CD14-positive monocyte (primary cell): ENCODE data around the gene PRDM8. TPM values are rescaled to one million over a fixed set of nuclear protein-coding genes. Genes with fewer than 3 reads are reported as not detected.

Source experiments
- DNase-seq, 3 donors: peaks; one replicate each; pipeline ENCODE4 v3.0.0-alpha.2; 2011 to 2022
- H2AFZ ChIP-seq: 2 replicates; pipeline ENCODE4 v1.6.0; 2012; ENCODE audit warnings: mild to moderate bottlenecking, low read depth, low read length, inconsistent platforms; ENCODE audit not compliant: insufficient read depth, poor library complexity, severe bottlenecking
- H3K27ac ChIP-seq, 2 donors: 1 replicate in 1 of 2; 2 replicates in 1 of 2; pipeline ENCODE4 v1.5.1; 2012 to 2013; ENCODE audit warnings: low read length in 2 of 2, control low read depth in 1 of 2, inconsistent platforms in 1 of 2, low read depth in 1 of 2, mild to moderate bottlenecking in 1 of 2
- H3K27me3 ChIP-seq, 2 donors: one replicate each; pipeline versions ENCODE4 v1.6.0 to v1.6.1; 2011 to 2013; ENCODE audit warnings: low read length in 2 of 2; ENCODE audit not compliant: control insufficient read depth in 2 of 2, insufficient read depth in 2 of 2
- H3K36me3 ChIP-seq, 2 donors: replicated peaks in 1 of 2; 1 replicate in 1 of 2; 2 replicates in 1 of 2; pipeline versions ENCODE4 v1.5.1 to v1.6.1; 2012 to 2013; ENCODE audit warnings: low read length in 2 of 2, control low read depth in 1 of 2, inconsistent platforms in 1 of 2, mild to moderate bottlenecking in 1 of 2; ENCODE audit not compliant: insufficient read depth in 2 of 2, control insufficient read depth in 1 of 2
- H3K4me1 ChIP-seq, 2 donors: 1 replicate in 1 of 2; 2 replicates in 1 of 2; pipeline versions ENCODE4 v1.5.1 to v1.6.1; 2012 to 2013; ENCODE audit warnings: low read length in 2 of 2, control low read depth in 1 of 2, inconsistent platforms in 1 of 2, mild to moderate bottlenecking in 1 of 2, moderate library complexity in 1 of 2; ENCODE audit not compliant: insufficient read depth in 2 of 2, control insufficient read depth in 1 of 2
- H3K4me2 ChIP-seq: replicated peaks from 2 replicates; pipeline ENCODE3; 2012; ENCODE audit warnings: low read length, moderate library complexity, mild to moderate bottlenecking; ENCODE audit not compliant: poor library complexity, severe bottlenecking; ENCODE audit errors: extremely low read depth
- H3K4me3 ChIP-seq, 3 experiments: fragments of 200-600 bp in 1 of 3; sonication (generic) in 1 of 3; replicated peaks in 1 of 3; 1 replicate in 2 of 3; 2 replicates in 1 of 3; pipeline ENCODE4 v1.5.1; 2011 to 2013; ENCODE audit warnings: low read length in 3 of 3, mild to moderate bottlenecking in 3 of 3, control low read depth in 2 of 3, low read depth in 2 of 3, inconsistent platforms in 1 of 3, moderate library complexity in 1 of 3
- H3K79me2 ChIP-seq: 2 replicates; pipeline ENCODE4 v1.6.0; 2012; ENCODE audit warnings: mild to moderate bottlenecking, control low read depth, inconsistent platforms, low read length, moderate library complexity; ENCODE audit not compliant: insufficient read depth
- H3K9ac ChIP-seq: 2 replicates; pipeline ENCODE4 v1.6.0; 2017; ENCODE audit warnings: low read length, mild to moderate bottlenecking; ENCODE audit not compliant: insufficient read depth, poor library complexity, severe bottlenecking
- H3K9me3 ChIP-seq, 2 donors: replicated peaks in 1 of 2; 1 replicate in 1 of 2; 2 replicates in 1 of 2; pipeline versions ENCODE4 v1.5.1 to v1.6.1; 2012 to 2013; ENCODE audit warnings: low read length in 2 of 2, control low read depth in 1 of 2; ENCODE audit not compliant: control insufficient read depth in 1 of 2, insufficient read depth in 1 of 2
- H4K20me1 ChIP-seq: 2 replicates; pipeline ENCODE4 v1.6.0; 2012; ENCODE audit warnings: mild to moderate bottlenecking, low read length, control low read depth, moderate library complexity; ENCODE audit not compliant: insufficient read depth
- H3K27ac Mint-ChIP-seq, 7 donors: one replicate each; pipeline ENCODE4 v1.8.0; 2020; ENCODE audit warnings: mild to moderate bottlenecking in 7 of 7, mixed read lengths in 7 of 7, moderate library complexity in 6 of 7, inconsistent platforms in 2 of 7
- H3K27me3 Mint-ChIP-seq, 3 donors: one replicate each; pipeline ENCODE4 v1.8.0; 2021 to 2022; ENCODE audit warnings: low read depth in 3 of 3, mild to moderate bottlenecking in 3 of 3, mixed read lengths in 3 of 3, moderate library complexity in 3 of 3, inconsistent platforms in 1 of 3
- H3K36me3 Mint-ChIP-seq, 2 donors: one replicate each; pipeline ENCODE4 v1.8.0; 2020; ENCODE audit warnings: mixed read lengths in 2 of 2, inconsistent platforms in 1 of 2, mild to moderate bottlenecking in 1 of 2
- H3K4me1 Mint-ChIP-seq: one replicate; pipeline ENCODE4 v1.8.0; 2020; ENCODE audit warnings: mild to moderate bottlenecking, mixed read lengths
- H3K4me3 Mint-ChIP-seq, 2 donors: one replicate each; pipeline ENCODE4 v1.8.0; 2020; ENCODE audit warnings: mild to moderate bottlenecking in 2 of 2, mixed read lengths in 2 of 2, moderate library complexity in 1 of 2
- H3K9me3 Mint-ChIP-seq, 7 donors: one replicate each; pipeline ENCODE4 v1.8.0; 2020 to 2022; ENCODE audit warnings: mixed read lengths in 7 of 7, mild to moderate bottlenecking in 6 of 7, moderate library complexity in 6 of 7, inconsistent platforms in 2 of 7
- WGBS: methylation state at CpG from one replicate; pipeline ENCODE4 v1.1.5; 2013; ENCODE audit warnings: missing lambda C conversion rate; ENCODE audit not compliant: insufficient coverage; 5-methylcytosine and 5-hydroxymethylcytosine counted together
- intact Hi-C, 2 donors: fragments of 100-400 bp; cut with micrococcal nuclease; formaldehyde crosslinking; loops; one replicate each; pipeline versions ENCODE4 v1.15.0 to v1.15.1; 2023
- polyA plus RNA-seq, 3 donors: library from polyadenylated mRNA; depleted of rRNA in 1 of 3; unstranded in 2 of 3; stranded (reverse) in 1 of 3; fragments of 300-500 nt in 2 of 3; fragments of >200 nt in 1 of 3; fragmentation: Illumina TruSeq in 2 of 3; gene quantifications; 1 replicate in 2 of 3; 2 replicates in 1 of 3; pipeline ENCODE4 v1.2.3, GENCODE V29; 2012 to 2021
- TF ChIP-seq, protein P1 (sequence below): fragments of 200-600 bp; IDR thresholded peaks from one replicate; pipeline ENCODE4 v1.8.0; 2022; ENCODE audit warnings: antibody characterized with exemption, mild to moderate bottlenecking

The PRDM8 gene
- polyA plus RNA-seq, 3 donors: 0.22 to 0.77 (median 0.23) TPM

- intact Hi-C loops: no loop called here
- H3K27ac Mint-ChIP-seq: no peak overlapping the region
- Histone ChIP-seq H3K4me3 (no peak overlapping the region), H3K27ac (no peak overlapping the region), H4K20me1 (no peaks in the 10 kb centered on the region), H3K36me3 (no peaks in the 10 kb centered on the region), H3K9me3 (no peaks in the 10 kb centered on the region), H3K4me2 (no peak overlapping the region), H2AFZ (no peak overlapping the region), H3K9ac (no peak overlapping the region), H3K4me1 (no peaks in the 10 kb centered on the region), H3K79me2 (no peaks in the 10 kb centered on the region), H3K27me3 (no peaks in the 10 kb centered on the region)
- no peaks in the 10 kb centered on the region for H3K9me3 Mint-ChIP-seq
- no peak for DNase-seq
- TF ChIP-seq, protein P1, sequence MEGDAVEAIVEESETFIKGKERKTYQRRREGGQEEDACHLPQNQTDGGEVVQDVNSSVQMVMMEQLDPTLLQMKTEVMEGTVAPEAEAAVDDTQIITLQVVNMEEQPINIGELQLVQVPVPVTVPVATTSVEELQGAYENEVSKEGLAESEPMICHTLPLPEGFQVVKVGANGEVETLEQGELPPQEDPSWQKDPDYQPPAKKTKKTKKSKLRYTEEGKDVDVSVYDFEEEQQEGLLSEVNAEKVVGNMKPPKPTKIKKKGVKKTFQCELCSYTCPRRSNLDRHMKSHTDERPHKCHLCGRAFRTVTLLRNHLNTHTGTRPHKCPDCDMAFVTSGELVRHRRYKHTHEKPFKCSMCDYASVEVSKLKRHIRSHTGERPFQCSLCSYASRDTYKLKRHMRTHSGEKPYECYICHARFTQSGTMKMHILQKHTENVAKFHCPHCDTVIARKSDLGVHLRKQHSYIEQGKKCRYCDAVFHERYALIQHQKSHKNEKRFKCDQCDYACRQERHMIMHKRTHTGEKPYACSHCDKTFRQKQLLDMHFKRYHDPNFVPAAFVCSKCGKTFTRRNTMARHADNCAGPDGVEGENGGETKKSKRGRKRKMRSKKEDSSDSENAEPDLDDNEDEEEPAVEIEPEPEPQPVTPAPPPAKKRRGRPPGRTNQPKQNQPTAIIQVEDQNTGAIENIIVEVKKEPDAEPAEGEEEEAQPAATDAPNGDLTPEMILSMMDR: no peak
- no CpG with 5 or more reads among the region's 1 CpG for WGBS
- peaks cover 2% of the 10 kb centered on the region for H3K4me1 Mint-ChIP-seq
- H3K36me3 Mint-ChIP-seq: no peaks in the 10 kb centered on the region
- no peaks in the 10 kb centered on the region for H3K27me3 Mint-ChIP-seq
- no peak overlapping the region for H3K4me3 Mint-ChIP-seq
Observed at GRCh38 chr4:80235451-80235850, 38.1 kb downstream of the PRDM8 start.

DNA sequence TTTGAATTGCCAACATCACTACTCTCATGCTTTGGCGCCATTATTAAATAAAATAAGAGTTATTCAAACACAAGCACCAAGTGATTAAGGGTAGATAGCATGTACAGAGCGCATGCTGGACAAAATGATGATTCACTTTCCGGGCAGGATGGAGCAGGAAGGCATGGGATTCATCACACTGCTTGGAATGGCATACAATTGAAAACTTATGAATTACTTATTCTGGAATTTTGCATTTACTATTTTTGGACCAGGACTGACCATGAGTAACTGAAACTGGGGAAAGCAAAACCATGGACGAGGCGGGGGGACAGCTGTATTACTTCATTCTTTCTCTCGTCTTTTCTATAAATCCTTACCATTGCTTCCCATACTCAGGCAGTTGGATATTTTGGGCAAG lies 40.7 kb downstream of the PRDM8 start:
- DNase-seq: no peak
- Histone ChIP-seq H3K4me1 (no peaks in the 10 kb centered on the region), H3K36me3 (no peaks in the 10 kb centered on the region), H3K4me2 (no peak overlapping the region), H2AFZ (no peak overlapping the region), H4K20me1 (no peaks in the 10 kb centered on the region), H3K27ac (no peak overlapping the region), H3K4me3 (no peak overlapping the region), H3K9ac (no peak overlapping the region), H3K79me2 (no peaks in the 10 kb centered on the region), H3K9me3 (no peaks in the 10 kb centered on the region), H3K27me3 (no peaks in the 10 kb centered on the region)
- peaks cover 2% of the 10 kb centered on the region for H3K4me1 Mint-ChIP-seq
- H3K36me3 Mint-ChIP-seq: no peaks in the 10 kb centered on the region
- no peaks in the 10 kb centered on the region for H3K9me3 Mint-ChIP-seq
- TF ChIP-seq, protein P1: no peak
- H3K27ac Mint-ChIP-seq: no peak overlapping the region
- H3K27me3 Mint-ChIP-seq: no peaks in the 10 kb centered on the region
- no CpG with 5 or more reads among the region's 6 CpGs for WGBS
- intact Hi-C loops: no loop called here
- no peak overlapping the region for H3K4me3 Mint-ChIP-seq
